Activated naive CD4-positive, alpha-beta T cell treated with Interleukin-2 at 50 U/mL for 16 hours (primary cell): ENCODE results near the gene MRE11.
"Not testable (repeated sequence)": the region's sequence is repeated elsewhere in the genome, so short reads cannot be mapped to it uniquely, and the experiment has no call there.

Source experiments
- DNase-seq: peaks from one replicate; pipeline ENCODE4 v3.0.0-alpha.2; 2020

Gene MRE11

GRCh38 chr11:94418123-94418765 is 75.4 kb downstream of the MRE11 start:
- DNase-seq = no peak

DNA sequence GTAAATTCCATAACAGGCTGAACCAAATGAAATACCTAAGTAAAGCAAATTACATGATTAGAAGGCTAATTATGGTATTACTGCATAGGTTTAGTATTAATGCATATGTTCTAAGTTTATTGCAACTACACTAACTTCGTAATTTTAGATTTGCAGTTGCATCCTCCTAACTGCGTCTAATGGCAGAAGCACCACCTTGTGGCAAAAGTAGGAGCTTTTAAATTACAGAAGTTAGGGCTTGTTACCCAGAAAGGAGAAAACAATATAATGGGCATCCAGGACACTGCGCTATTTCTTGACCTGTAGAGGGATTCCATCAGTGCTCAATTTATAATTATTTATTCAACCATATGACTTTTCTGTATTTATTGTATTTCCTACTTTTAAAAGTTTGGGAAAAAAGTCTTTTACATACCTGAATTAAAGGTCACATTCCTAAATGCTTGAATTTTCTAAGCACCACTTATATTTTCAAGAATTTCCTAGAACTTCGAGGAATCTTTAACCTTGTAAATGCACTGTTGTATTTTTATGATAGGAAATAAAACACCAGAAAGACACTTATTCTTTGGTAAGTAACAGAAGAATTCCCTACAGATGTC is 76.2 kb downstream of the MRE11 start:
- DNase-seq = no peak

DNA sequence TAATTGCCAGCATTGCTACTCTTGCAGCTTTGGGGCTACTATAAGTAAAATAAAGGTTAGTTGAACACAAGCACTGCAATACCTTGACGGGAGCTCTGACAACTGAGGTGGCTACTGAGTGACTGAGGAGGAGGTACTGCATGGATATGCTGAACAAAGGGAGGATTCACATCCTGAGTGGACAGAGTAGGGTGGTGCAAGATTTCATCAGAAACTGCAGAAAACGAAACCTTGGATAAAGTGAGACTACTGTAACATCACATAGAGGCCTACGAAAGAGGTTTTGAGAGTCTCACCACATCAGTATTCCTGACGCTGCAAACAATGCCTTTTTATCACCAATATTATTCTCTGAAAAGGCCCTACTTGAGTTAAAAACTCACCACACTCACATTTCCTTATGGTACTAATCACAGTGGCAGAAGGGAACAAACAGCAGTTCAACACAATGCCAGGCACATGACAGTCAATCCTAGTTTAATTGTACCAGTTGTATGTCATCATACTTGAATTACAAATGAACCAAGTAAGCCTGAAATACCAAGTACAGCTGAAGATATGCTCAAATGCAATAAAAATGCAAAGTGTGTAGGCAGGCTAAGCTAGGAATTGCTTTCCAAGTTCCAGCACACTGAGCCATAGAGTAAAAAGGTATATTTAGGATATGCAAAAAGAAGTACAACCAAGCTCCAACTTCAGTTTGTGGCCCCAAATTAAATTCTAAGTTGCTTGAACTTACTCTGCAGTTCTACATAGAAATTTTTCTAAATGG is 88.4 kb downstream of the MRE11 start:
- DNase-seq = no peak

- DNase-seq = no peak
Measured at GRCh38 chr11:94402355-94402754, 91.3 kb downstream of the MRE11 start.

DNA sequence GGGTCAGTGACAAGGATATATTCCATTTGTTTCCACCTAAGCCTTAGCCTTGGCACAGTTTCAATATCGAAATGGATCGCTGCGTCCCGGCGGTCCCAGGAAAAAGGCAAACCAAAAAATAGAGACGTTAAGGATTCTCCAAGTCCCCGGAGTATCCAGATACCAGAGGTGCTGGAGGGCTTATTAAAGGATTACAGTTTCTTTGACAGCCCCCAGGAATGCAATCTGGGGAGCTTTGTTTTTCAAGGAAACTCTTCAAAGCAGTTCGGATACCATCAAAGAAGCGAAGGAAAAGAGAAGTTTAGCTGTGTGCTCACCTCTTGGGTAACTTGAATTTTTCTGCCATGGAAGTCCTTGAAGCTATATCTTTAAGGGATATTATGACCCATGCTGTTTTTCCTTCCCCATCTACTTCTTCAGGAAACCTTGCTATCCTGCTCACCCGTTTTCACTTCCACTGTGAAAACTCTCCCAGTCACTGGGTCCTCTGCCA is 91.8 kb downstream of the MRE11 start:
- DNase-seq = no peak

GRCh38 chr11:94400839-94401772 is 92.5 kb downstream of the MRE11 start, which contains the start of gene GPR83:
TSS of gene GPR83 (minus strand) at chr11:94401419. CDS start at chr11:94401247, 172 bp downstream.
- no peak for DNase-seq

DNA sequence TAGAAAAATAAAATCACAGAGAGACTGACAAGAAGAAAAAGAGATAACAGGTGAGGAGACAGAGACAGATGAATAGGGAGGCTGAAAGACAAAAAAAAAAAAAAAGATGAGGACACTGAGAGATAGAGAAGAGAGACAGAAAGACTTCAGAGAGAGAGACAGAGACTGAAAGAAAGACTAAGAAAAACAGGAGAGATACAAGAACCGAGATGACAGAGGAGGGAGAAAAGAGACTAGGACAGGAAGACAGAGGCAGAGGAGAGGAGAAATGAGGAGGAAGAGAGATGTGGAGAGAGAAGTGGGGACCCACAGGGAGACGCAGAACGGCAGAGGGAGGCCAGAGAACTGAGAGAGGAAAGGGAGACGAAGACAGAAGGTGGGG is 93.2 kb downstream of the MRE11 start:
- DNase-seq = no peak

DNA sequence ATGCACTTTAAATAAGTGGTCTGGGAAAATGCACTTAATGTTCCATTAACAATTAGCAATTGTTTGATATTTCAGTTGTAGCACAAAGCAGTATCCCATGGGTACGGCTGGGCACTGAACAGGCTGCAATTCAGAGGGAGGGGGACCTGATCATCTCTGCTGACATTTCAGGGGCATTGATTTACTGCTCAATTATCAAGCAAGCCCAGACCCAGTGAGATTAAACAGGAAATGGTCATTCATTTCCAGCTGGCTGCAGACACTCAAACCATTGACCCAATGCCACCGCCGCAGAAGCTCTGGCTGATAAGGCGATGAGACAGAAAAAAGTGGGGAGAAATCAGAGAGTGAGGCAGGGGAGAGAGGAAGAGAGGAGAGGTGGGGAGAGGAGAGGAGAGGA is 93.6 kb downstream of the MRE11 start:
- no peak for DNase-seq

DNA sequence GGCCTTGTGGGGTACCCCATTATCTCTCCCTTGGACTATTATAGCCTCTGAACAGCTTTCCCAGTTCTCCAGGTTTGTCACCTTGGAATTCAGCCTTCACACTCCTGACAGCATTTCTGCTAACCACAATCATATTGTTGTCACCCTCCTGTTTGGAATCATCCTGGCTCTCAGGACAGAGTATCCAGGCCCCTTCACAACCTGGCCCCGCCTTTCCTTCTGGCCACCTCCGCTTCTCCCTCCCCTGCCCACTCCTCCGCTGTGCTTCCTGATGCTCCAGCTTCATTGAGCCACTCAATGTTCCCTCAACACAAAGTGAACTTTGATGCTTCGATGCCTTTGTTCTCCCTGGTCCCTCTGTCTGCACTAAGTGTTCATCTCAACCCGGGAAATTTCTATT is 95.5 kb downstream of the MRE11 start:
- DNase-seq = no peak

- no peak for DNase-seq
Measured at GRCh38 chr11:94396282-94396681, 97.4 kb downstream of the MRE11 start.

GRCh38 chr11:94391937-94392336 is 101.7 kb downstream of the MRE11 start:
- not testable (repeated sequence) for DNase-seq

- no peak for DNase-seq
Measured at GRCh38 chr11:94379613-94380012, 114.0 kb downstream of the MRE11 start.

- no peak for DNase-seq
Measured at GRCh38 chr11:94376841-94377240, 116.8 kb downstream of the MRE11 start.

- DNase-seq = not testable (repeated sequence)
Measured at GRCh38 chr11:94370576-94370975, 123.1 kb downstream of the MRE11 start.
